NCI-H2196 (cell line): ENCODE measurements around the gene EBI3.
"Not testable (repeated sequence)": the region's sequence is repeated elsewhere in the genome, so short reads cannot be mapped to it uniquely, and the experiment has no call there.

Experiments used
- DNase-seq: peaks from one replicate; lab custom pipeline; 2025; ENCODE audit not compliant: unreplicated experiment; lab: John Stamatoyannopoulos, UW

Gene EBI3

GRCh38 chr19:4199699-4200293 is 29.5 kb upstream of the EBI3 start:
- peak; percentile 58 for DNase-seq

DNA sequence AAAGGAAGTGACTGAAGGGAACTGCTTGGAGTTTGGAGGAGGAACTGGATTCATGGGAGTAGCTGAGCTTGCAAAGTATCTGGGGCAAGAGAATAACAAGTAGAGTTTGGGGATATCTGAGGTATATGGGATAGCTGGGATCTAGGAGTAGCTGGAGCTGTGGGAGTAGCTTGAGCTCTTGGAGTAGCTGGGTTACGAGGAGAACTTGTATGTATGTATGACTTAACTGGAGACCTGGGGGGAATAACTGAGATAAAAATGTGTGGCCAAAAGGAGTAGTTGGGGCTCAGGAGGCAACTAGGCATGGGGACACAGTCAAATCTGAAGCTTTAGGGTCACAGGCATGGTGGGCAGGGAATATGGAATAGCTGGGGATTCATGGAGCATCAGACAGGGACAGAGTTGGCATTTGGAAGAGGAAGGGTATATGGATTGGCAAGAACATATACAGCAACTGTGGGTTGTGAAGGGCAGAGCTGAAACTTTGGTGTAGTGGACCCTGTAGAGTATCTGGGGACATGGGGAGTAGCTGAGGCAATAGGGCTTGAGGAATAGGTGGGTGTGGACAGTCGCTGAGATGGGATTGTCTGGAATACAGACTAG is 28.3 kb upstream of the EBI3 start:
- DNase-seq: no peak

GRCh38 chr19:4201798-4202197 is 27.5 kb upstream of the EBI3 start:
- no peak for DNase-seq

DNA sequence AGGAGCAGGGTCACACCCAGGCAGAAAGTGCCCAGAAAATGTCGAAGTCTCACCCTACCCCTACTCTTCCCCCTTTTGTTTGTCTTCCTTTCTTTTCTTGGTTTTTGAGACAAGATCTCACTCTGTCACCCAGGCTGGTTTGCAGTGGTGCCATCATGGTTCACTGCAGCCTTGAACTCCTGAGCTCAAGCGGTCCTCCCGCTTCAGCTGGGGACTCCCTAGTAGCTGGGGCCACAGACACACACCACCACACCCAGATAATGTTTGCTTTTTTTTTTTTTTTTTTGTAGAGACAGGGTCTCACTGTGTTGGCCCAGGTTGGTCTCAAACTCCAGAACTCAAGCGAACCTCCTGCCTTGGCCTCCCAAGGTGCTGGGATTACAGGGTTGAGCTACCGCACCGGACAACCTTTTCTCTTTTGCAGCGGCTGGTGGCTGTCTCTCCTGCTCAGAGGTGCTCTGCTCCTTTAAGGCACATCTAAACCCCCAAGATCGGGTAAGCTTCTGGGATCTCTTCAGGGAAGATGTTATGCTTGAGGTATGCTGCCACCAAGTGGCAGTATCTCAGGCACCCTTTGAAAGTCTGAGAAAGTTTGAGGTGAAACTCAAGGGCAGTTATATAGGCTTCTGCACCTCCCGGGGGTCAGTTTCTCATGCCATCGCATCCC is 22.4 kb upstream of the EBI3 start:
- no peak for DNase-seq

GRCh38 chr19:4208385-4209094 is 20.8 kb upstream of the EBI3 start:
- peak; percentile 48 for DNase-seq

DNA sequence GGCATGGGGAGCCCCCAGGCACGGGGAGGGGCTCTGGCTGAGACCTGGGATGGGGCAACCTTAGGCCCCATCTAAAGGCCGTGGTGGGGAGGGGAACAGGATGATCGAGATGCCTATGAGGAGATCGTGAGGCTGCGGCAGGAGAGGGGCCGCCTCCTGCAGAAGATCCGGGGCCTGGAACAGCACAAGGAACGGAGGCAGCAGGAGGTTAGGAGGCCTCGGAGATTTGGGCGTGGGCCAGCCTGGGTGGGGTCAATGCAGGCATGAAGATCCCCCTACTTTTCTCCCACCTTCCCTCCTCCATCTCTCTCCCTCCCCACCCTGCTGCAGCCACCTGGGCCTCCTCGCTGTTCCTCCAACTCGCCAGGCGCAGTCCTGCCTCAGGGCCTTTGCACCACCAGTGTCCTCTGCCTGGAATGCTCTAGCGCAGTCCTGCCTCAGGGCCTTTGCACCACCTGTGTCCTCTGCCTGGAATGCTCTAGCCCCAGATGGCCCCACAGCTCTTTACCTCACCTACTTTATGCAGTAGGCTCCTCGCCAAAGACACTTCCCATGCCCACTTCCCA is 19.1 kb upstream of the EBI3 start:
- no peak for DNase-seq

DNA sequence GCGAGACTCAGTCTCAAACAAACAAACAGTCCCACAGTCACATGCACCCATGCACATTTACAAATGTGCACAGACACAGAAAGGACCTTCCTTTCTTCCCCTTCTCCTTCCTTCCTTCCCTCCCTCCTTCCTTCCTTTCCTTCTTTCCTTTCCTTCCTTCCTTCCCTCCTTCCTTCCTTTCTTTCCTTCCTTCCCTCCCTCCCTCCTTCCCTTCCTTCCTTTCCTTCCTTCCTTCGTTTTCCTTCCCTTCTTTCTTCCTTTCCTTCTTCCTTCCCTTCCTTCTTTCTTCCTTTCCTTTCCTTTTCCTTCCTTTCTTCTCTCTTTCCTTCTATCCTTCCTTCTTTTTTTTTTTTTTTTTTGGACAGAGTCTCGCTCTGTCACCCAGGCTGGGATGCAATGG is 16.2 kb upstream of the EBI3 start:
- no peak for DNase-seq

- no peak for DNase-seq
These were observed 13.5 kb upstream of the EBI3 start for GRCh38 chr19:4215807-4216206.

- DNase-seq: no peak
These were observed 12.5 kb upstream of the EBI3 start for GRCh38 chr19:4216846-4217245.

- no peak for DNase-seq
These were observed 11.7 kb upstream of the EBI3 start for GRCh38 chr19:4217429-4218264.

- DNase-seq: not testable (repeated sequence)
These were observed 10.8 kb upstream of the EBI3 start for GRCh38 chr19:4218523-4218922.

- DNase-seq: no peak
These were observed 9.1 kb upstream of the EBI3 start for GRCh38 chr19:4220188-4220587.

DNA sequence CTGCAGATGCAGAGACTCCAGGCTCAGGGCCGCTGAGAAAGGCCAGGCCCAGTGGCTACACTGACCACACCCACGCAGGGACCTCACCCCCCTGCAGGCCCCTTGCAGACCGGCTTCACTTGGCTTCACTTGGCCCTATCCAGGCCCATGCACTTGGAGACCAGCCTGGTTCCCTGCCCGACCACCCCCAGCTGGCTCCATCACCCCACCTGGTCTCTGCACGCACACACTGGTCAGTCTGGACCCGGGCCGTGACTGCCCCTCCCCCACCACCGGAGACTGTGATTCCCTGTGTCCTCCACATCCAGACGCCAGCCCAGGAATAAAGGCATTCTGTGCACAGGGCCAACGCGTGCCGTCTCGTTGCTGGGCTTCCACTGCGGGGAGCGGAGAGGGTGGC is 4.9 kb upstream of the EBI3 start:
- no peak for DNase-seq

- no peak for DNase-seq
These were observed 3.4 kb upstream of the EBI3 start for GRCh38 chr19:4225885-4226284.

DNA sequence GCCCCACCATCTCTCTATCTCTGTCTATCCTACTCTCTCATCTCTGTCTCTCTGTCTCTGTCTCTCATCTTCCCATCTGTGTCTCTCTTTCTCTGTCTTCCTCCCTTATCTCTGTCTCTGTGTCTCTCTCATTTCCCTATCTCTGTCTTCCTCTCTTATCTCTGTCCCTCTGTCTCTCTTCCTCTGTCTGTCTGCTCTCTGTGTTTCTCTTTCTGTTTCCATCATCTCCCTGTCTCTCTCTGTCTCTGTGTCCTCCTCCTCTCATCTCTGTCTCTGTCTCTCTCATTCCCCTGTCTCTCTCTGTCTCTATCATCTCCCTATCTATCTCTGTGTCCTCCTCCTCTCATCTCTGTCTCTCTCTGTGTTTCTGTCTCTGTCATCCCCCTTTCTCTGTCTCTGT is 1.6 kb upstream of the EBI3 start:
- DNase-seq: no peak

DNA sequence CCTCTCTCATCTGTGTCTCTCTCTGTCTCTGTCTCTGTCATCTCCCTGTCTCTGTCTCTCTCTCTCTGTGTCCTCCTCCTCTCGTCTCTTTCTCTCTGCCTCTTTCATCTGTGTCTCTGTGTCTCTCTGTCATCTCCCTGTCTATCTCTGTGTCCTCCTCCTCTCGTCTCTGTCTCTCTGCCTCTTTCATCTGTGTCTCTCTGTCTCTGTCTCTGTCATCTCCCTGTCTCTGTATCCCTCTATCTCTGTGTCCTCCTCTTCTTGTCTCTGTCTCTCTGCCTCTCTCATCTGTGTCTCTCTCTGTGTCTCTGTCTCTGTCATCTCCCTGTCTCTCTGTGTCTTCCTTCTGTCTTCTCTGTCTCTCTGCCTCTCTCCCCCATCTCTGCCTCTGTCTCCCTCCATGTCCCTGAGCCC is 551 bp upstream of the EBI3 start:
- no peak for DNase-seq

DNA sequence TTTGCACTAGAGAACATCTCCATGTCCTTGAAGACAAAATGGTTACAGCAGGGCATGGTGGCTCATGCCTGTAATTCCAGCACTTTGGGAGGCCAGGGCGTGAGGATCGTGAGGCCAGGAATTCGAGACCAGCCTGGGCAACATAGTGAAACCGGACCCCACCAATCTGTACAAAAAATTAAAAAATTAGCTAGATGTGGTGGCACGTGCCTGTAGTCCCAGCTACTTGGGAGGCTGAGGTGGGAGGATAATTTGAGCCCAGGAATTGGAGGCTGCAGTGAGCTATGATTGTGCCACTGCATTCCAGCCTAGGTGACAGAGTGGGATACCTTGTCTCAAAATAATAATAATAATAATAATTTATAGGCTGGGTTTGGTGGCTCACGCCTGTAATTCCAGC is 914 bp downstream of the EBI3 start:
- not testable (repeated sequence) for DNase-seq

- not testable (repeated sequence) for DNase-seq
These were observed 2.2 kb downstream of the EBI3 start for GRCh38 chr19:4231521-4231920.

- not testable (repeated sequence) for DNase-seq
These were observed 2.8 kb downstream of the EBI3 start for GRCh38 chr19:4232139-4232538.

- DNase-seq: no peak
These were observed 3.4 kb downstream of the EBI3 start for GRCh38 chr19:4232614-4233281.
